Measurements from ENCODE around the gene NFIB. TPM values are rescaled to one million over a fixed set of nuclear protein-coding genes. Genes with fewer than 3 reads are reported as not detected.

Gene NFIB
- total RNA-seq, 1 experiment from 2014 or later: 35.1 TPM

- no peak overlapping the region for H3K4me2 ChIP-seq
- no peaks in the 10 kb centered on the region for H3K27me3 ChIP-seq (ENCODE audit: insufficient read depth, low read depth)
- no peak overlapping the region for H3K4me3 ChIP-seq
- H4K20me1 ChIP-seq (ENCODE audit: insufficient read depth): no peaks in the 10 kb centered on the region
- TF ChIP-seq EZH2 (IDR thresholded peaks at IDR 0.05; ENCODE audit: low read depth) (no peak), CTCF (conservative IDR thresholded peaks at IDR 0.05) (no peak)
- H3K79me2 ChIP-seq (ENCODE audit: low read depth): peaks cover 26% of the 10 kb centered on the region
- BruUV-seq (replicated peaks): no TSS peak
- H3K27ac ChIP-seq: no peak overlapping the region
- H3F3A ChIP-seq (ENCODE audit: insufficient read depth, low read depth): no peaks in the 10 kb centered on the region
- peaks cover 9% of the 10 kb centered on the region; the same call in 1 of the 2 replicates for H3K4me1 ChIP-seq (replicated peaks; ENCODE audit: insufficient read depth)
- H3K36me3 ChIP-seq (ENCODE audit: low read depth): no peaks in the 10 kb centered on the region
- intact Hi-C loops (cut with micrococcal nuclease; ENCODE audit: unreplicated experiment): no loop called here
- no peak overlapping the region for H2AFZ ChIP-seq
- H3K9me3 ChIP-seq (ENCODE audit: insufficient read depth, low read depth): no peaks in the 10 kb centered on the region
- POLR2A ChIA-PET (ENCODE audit: unreplicated experiment): no interaction called here
- CTCF ChIA-PET: no interaction called here
- no peak for DNase-seq
- H3K9me2 ChIP-seq (ENCODE audit: insufficient read depth): no peaks in the 10 kb centered on the region
Measured at GRCh38 chr9:14188538-14188937, 125.4 kb downstream of the NFIB start.

GRCh38 chr9:14188011-14188410, 125.9 kb downstream of the NFIB start:
- intact Hi-C loops (cut with micrococcal nuclease; ENCODE audit: unreplicated experiment): no loop called here
- no peaks in the 10 kb centered on the region for H3K27me3 ChIP-seq (ENCODE audit: insufficient read depth, low read depth)
- no peaks in the 10 kb centered on the region for H3K36me3 ChIP-seq (ENCODE audit: low read depth)
- DNase-seq: no peak
- TF ChIP-seq CTCF (conservative IDR thresholded peaks at IDR 0.05): no peak
- no peak for TF ChIP-seq EZH2 (IDR thresholded peaks at IDR 0.05; ENCODE audit: low read depth)
- ChIA-PET CTCF (interaction anchor here (0.5 kb wide), 1 partner anchor 400 kb away, joined by 3 read pairs; no protein-coding TSS in a partner anchor), POLR2A (ENCODE audit: unreplicated experiment) (no interaction called here)
- no peak overlapping the region for H2AFZ ChIP-seq
- no peak overlapping the region for H3K4me3 ChIP-seq
- H3F3A ChIP-seq (ENCODE audit: insufficient read depth, low read depth): no peaks in the 10 kb centered on the region
- H3K79me2 ChIP-seq (ENCODE audit: low read depth): peaks cover 21% of the 10 kb centered on the region
- no peak overlapping the region for H3K4me2 ChIP-seq
- no peak overlapping the region for H3K27ac ChIP-seq
- peaks cover 9% of the 10 kb centered on the region; the same call in 1 of the 2 replicates for H3K4me1 ChIP-seq (replicated peaks; ENCODE audit: insufficient read depth)
- no TSS peak for BruUV-seq (replicated peaks)
- no peaks in the 10 kb centered on the region for H4K20me1 ChIP-seq (ENCODE audit: insufficient read depth)
- no peaks in the 10 kb centered on the region for H3K9me2 ChIP-seq (ENCODE audit: insufficient read depth)
- H3K9me3 ChIP-seq (ENCODE audit: insufficient read depth, low read depth): no peaks in the 10 kb centered on the region

- 0 out of 2 replicates have a peak overlapping the region, but pooled peaks have one; percentile 32 for H3K27ac ChIP-seq
- no peaks in the 10 kb centered on the region for H4K20me1 ChIP-seq (ENCODE audit: insufficient read depth)
- H3F3A ChIP-seq (ENCODE audit: insufficient read depth, low read depth): no peaks in the 10 kb centered on the region
- CTCF ChIA-PET: no interaction called here
- POLR2A ChIA-PET (ENCODE audit: unreplicated experiment): interaction anchor here (0.5 kb wide), 1 partner anchor 9 kb away, joined by 8 read pairs; no protein-coding TSS in a partner anchor
- no peaks in the 10 kb centered on the region for H3K9me2 ChIP-seq (ENCODE audit: insufficient read depth)
- no peak overlapping the region for H2AFZ ChIP-seq
- intact Hi-C loops (cut with micrococcal nuclease; ENCODE audit: unreplicated experiment): no loop called here
- no peak overlapping the region for H3K4me2 ChIP-seq
- H3K27me3 ChIP-seq (ENCODE audit: insufficient read depth, low read depth): no peaks in the 10 kb centered on the region
- H3K4me3 ChIP-seq: no peak overlapping the region
- no TSS peak for BruUV-seq (replicated peaks)
- H3K79me2 ChIP-seq (ENCODE audit: low read depth): peaks cover 4% of the 10 kb centered on the region; the same call in 1 of the 2 replicates
- H3K4me1 ChIP-seq (replicated peaks; ENCODE audit: insufficient read depth): peaks cover 9% of the 10 kb centered on the region; the same call in 1 of the 2 replicates
- no peaks in the 10 kb centered on the region for H3K36me3 ChIP-seq (ENCODE audit: low read depth)
- TF ChIP-seq CTCF (conservative IDR thresholded peaks at IDR 0.05): no peak
- TF ChIP-seq EZH2 (IDR thresholded peaks at IDR 0.05; ENCODE audit: low read depth): no peak
- DNase-seq: peak in 1 of 2 experiments; percentile 61
- H3K9me3 ChIP-seq (ENCODE audit: insufficient read depth, low read depth): no peaks in the 10 kb centered on the region
Measured at GRCh38 chr9:14186096-14186495, 127.8 kb downstream of the NFIB start.

All from PC-9 (cell line).